H1 (cell line): ENCODE measurements around the gene SCAP. TPM values are rescaled to one million over a fixed set of nuclear protein-coding genes. Genes with fewer than 3 reads are reported as not detected.

Experiments used
- polyA plus RNA-seq, 7 experiments: library from polyadenylated mRNA; depleted of rRNA in 3 of 7; stranded (reverse) in 5 of 7; unstranded in 2 of 7; fragments of >200 nt in 5 of 7; fragments of 200-250 nt in 2 of 7; gene quantifications; 1 replicate in 5 of 7; 2 replicates in 1 of 7; 4 replicates in 1 of 7; pipeline versions ENCODE4 v1.2.1 to v1.2.3, GENCODE V29; 2011 to 2013; ENCODE audit warnings: missing spikeins in 2 of 7, mixed read lengths in 2 of 7
- small RNA-seq: library from polyadenylated mRNA; stranded (forward); fragments of <200 nt; extraction: miRNeasy Mini kit (QIAGEN cat#:217004); gene quantifications from one replicate; pipeline ENCODE3, GENCODE V24; 2013; ENCODE audit not compliant: insufficient read depth
- total RNA-seq: library from RNA; stranded (reverse); fragmentation: NEBNext Ultra II Directional; extraction: Animal tissue kit (Norgen Biotek cat#: 25700); gene quantifications from 2 replicates; pipeline ENCODE4 v1.2.1, GENCODE V29; 2021

Gene SCAP
- total and polyA plus RNA-seq, 2 of the 8 experiments (the other 6 are each of a cell fraction or from before 2014, with no cell fraction given), result 74.0 to 114 TPM

Small RNAs within 50 kb of the gene (small RNA-seq; reads per million reads assigned to genes)
- gene AC099778.2, result not detected

Other genes with a start within 250 kb of the SCAP start
- gene KIF9, start 193.1 kb downstream of the SCAP start, total RNA-seq, result 6.8 and 8.0 TPM in 2 replicates
- 5.0 and 5.8 TPM in 2 replicates for gene KIF9, start 193.1 kb downstream of the SCAP start, polyA plus RNA-seq (2011; rRNA removed)
- 30.9 and 31.7 TPM in 2 replicates for gene KLHL18, start 193.0 kb downstream of the SCAP start, total RNA-seq
- gene KLHL18, start 193.0 kb downstream of the SCAP start, polyA plus RNA-seq (2011; rRNA removed), result 19.9 and 27.3 TPM in 2 replicates
- 44.1 and 46.7 TPM in 2 replicates for gene PTPN23, start 94.9 kb downstream of the SCAP start, total RNA-seq
- gene PTPN23, start 94.9 kb downstream of the SCAP start, polyA plus RNA-seq (2011; rRNA removed), result 2.9 and 5.5 TPM in 2 replicates
- gene ELP6, start 37.8 kb upstream of the SCAP start, total RNA-seq, result 49.6 and 51.1 TPM in 2 replicates
- gene ELP6, start 37.8 kb upstream of the SCAP start, polyA plus RNA-seq (2011; rRNA removed), result 78.5 and 78.7 TPM in 2 replicates
- 7.4 and 8.2 TPM in 2 replicates for gene CSPG5, start 102.9 kb upstream of the SCAP start, total RNA-seq
- gene CSPG5, start 102.9 kb upstream of the SCAP start, polyA plus RNA-seq (2011; rRNA removed), result 2.1 and 2.7 TPM in 2 replicates